GM12872 (cell line): ENCODE measurements around the gene SSC5D.

Experiments used
- TF ChIP-seq, protein P1 (sequence below): IDR thresholded peaks from 3 replicates; pipeline ENCODE4 v1.5.1; 2011; ENCODE audit warnings: low read depth, mild to moderate bottlenecking, low read length, moderate library complexity; ENCODE audit not compliant: insufficient read depth

The SSC5D gene

DNA sequence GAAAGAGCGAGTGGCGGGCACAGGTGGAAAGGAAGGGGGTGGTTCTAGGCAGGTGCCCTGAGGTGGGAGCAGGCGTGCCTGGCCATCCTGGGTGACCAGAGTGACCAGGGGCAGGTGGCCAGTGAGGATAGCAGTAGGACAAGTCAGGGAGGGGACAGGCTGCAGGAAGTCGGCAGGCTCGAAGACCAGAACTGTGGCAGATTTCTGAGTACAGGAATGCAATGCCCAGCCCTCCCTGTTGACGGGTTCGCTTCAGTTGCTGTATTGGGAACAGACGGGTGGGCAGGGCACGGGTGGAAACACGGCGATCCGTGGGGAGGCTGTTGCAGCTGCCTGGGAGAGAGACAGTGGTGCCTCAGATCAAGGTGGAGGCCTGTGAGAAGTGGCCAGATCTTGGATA lies 9.9 kb upstream of the SSC5D start:
- TF ChIP-seq, protein P1, sequence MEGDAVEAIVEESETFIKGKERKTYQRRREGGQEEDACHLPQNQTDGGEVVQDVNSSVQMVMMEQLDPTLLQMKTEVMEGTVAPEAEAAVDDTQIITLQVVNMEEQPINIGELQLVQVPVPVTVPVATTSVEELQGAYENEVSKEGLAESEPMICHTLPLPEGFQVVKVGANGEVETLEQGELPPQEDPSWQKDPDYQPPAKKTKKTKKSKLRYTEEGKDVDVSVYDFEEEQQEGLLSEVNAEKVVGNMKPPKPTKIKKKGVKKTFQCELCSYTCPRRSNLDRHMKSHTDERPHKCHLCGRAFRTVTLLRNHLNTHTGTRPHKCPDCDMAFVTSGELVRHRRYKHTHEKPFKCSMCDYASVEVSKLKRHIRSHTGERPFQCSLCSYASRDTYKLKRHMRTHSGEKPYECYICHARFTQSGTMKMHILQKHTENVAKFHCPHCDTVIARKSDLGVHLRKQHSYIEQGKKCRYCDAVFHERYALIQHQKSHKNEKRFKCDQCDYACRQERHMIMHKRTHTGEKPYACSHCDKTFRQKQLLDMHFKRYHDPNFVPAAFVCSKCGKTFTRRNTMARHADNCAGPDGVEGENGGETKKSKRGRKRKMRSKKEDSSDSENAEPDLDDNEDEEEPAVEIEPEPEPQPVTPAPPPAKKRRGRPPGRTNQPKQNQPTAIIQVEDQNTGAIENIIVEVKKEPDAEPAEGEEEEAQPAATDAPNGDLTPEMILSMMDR = no peak

DNA sequence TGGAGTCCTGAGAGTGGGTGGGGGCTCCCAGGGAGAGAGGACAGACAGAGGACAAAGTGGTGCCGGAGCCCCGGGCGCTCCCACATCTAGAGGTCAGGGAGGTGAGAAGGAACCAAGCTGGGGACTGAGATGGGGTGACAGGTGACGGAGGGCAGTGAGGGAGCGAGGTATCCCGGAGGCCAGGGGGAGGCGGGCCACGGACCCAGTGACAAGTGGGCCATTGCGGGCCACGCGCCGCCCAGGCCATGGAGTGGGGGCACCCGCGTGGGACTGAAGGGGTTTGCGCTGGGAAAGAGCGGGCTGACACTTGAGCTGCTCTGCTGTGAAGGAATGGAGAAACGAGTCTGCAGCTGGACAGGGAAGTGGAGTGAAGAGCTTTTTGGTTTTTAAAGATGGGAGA lies 9.2 kb upstream of the SSC5D start:
- TF ChIP-seq, protein P1 = no peak

DNA sequence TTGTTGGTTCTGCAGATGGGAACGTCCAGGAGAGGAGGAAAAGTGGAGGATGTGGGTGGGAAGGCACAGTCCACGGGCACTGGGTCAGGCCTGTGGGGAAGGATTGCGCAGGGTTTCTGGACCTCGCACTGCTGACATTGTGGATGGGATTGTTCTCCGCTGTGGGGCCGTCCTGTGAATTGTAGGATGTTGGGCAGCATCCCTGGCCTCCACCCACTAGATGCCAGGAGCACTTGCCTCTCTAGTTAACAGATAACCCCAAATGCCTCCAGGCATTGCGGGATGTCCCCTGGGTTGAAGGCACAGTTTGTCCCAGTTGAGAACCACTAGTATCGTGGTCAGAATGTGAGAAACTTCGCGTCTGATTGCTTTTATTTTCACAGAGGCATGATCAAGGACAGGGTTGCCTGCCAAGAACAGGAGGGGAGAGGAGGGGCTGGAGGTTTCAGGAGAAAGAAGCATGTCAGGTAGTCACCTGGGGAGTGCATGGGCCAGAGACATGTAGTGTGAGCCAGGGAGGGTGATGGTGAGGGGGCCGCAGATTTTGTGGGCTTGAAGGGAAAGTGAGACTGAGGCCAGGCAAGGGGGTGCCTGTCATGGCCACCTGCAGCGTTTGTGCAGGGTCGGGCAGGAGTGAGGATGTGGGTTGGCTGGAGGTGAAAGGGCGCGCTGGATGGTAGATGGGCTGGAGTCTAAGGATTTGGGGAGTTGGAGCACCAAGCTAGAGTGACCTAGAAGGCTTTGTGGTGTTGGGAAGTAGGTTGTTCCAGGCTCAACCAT lies 8.6 kb upstream of the SSC5D start:
- TF ChIP-seq, protein P1 = no peak

DNA sequence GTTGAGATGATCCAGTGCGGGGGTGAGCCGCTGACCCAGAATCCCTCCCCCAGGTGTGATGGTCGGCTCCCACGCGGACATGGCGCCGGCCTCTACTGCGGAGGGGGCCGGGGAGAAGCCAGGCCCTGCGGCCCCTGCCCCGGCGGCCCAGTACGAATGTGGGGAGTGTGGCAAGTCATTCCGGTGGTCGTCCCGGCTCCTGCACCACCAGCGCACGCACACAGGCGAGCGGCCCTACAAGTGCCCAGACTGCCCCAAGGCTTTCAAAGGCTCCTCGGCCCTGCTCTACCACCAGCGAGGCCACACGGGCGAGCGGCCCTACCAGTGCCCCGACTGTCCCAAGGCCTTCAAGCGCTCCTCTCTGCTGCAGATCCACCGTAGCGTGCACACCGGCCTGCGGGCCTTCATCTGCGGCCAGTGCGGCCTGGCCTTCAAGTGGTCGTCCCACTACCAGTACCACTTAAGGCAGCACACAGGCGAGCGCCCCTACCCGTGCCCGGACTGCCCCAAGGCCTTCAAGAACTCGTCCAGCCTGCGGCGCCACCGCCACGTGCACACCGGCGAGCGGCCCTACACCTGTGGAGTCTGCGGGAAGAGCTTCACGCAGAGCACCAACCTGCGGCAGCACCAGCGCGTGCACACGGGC lies 7.0 kb upstream of the SSC5D start:
- TF ChIP-seq, protein P1 = no peak

DNA sequence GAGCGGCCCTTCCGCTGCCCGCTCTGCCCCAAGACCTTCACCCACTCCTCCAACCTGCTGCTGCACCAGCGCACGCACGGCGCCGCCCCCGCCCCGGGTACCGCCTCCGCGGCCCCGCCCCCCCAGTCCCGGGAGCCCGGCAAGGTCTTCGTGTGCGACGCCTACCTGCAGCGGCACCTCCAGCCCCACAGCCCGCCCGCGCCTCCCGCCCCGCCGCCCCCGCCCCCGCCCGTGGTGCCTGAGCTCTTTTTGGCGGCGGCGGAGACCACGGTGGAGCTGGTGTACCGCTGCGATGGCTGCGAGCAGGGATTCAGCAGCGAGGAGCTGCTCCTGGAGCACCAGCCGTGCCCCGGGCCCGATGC lies 6.5 kb upstream of the SSC5D start:
- TF ChIP-seq, protein P1 = no peak

DNA sequence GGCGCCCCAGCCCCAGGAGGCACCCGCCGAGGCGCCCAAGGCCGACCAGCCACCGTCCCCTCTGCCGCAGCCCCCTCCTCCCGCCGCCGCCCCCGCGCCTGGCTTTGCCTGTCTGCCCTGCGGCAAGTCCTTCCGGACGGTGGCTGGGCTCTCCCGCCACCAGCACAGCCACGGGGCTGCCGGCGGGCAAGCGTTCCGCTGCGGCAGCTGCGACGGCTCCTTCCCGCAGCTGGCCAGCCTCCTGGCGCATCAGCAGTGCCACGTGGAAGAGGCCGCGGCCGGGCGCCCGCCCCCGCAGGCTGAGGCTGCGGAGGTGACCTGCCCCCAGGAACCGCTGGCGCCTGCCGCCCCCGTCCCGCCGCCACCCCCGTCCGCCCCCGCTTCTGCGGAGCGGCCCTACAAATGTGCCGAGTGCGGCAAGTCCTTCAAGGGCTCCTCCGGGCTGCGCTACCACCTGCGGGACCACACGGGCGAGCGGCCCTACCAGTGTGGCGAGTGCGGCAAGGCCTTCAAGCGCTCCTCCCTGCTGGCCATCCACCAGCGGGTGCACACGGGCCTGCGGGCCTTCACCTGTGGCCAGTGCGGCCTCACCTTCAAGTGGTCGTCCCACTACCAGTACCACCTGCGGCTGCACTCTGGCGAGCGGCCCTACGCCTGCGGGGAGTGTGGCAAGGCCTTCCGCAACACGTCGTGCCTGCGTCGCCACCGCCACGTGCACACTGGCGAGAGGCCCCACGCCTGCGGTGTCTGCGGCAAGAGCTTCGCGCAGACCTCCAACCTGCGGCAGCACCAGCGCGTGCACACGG lies 5.9 kb upstream of the SSC5D start:
- TF ChIP-seq, protein P1 = no peak
